Esophagus squamous epithelium (tissue), 4 donors: Measurements from ENCODE around the gene AUTS2.

Experiments
- POLR2A ChIP-seq, 4 donors: fragments of 450-650 bp; IDR thresholded peaks; one replicate each; pipeline ENCODE4 v1.6.1; 2017; ENCODE audit warnings: antibody characterized with exemption in 4 of 4, mild to moderate bottlenecking in 4 of 4, moderate library complexity in 3 of 4
- TF ChIP-seq, protein P1 (sequence below), 6 experiments: fragments of 450-650 bp in 4 of 6; fragments of 200-600 bp in 2 of 6; sonication (generic) in 2 of 6; IDR thresholded peaks; one replicate each; pipeline ENCODE4 v1.5.1; 2016 to 2019; ENCODE audit warnings: antibody characterized with exemption in 6 of 6, mild to moderate bottlenecking in 4 of 6, moderate library complexity in 4 of 6

DNA sequence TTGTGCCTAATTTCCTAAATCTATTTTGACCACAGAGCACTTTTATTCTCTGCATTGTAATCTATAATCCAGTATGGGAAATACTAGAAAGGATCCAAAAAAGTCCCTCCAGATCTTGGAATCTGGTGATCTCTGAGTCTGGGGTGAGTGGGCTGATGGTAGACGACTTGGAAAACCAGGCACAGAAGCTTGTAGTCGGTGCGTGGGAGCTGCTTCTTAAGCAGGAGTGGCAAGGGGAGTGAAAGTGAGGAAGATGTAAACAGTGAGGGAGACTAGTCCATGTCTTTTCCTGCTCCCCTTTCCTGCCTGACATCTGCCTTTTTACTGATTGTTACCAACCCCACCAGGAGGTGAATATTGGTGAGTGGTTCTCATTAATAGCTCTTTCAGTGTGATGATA lies 6.8 kb downstream of the AUTS2 start:
- TF ChIP-seq, protein P1, sequence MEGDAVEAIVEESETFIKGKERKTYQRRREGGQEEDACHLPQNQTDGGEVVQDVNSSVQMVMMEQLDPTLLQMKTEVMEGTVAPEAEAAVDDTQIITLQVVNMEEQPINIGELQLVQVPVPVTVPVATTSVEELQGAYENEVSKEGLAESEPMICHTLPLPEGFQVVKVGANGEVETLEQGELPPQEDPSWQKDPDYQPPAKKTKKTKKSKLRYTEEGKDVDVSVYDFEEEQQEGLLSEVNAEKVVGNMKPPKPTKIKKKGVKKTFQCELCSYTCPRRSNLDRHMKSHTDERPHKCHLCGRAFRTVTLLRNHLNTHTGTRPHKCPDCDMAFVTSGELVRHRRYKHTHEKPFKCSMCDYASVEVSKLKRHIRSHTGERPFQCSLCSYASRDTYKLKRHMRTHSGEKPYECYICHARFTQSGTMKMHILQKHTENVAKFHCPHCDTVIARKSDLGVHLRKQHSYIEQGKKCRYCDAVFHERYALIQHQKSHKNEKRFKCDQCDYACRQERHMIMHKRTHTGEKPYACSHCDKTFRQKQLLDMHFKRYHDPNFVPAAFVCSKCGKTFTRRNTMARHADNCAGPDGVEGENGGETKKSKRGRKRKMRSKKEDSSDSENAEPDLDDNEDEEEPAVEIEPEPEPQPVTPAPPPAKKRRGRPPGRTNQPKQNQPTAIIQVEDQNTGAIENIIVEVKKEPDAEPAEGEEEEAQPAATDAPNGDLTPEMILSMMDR (IDR thresholded peaks at IDR 0.05): no peak
- TF ChIP-seq POLR2A (IDR thresholded peaks at IDR 0.05): no peak
